CD8-positive, alpha-beta T cell (primary cell): ENCODE results near the gene SH3BGRL3. TPM values are rescaled to one million over a fixed set of nuclear protein-coding genes. Genes with fewer than 3 reads are reported as not detected.

Experiments used
- total RNA-seq, 46 experiments: library from RNA in 2 of 46; stranded (reverse) in 2 of 46; gene quantifications; one replicate each; pipeline ENCODE4 v1.2.3 and lab custom pipeline; 2021 to 2026

The SH3BGRL3 gene
- total RNA-seq, 2 experiments from 2014 or later: 187 to 191 TPM

Other genes starting within 250 kb of the SH3BGRL3 start
- not detected for gene SLC30A2, start 234.0 kb upstream of the SH3BGRL3 start, total RNA-seq
- gene TRIM63, start 212.5 kb upstream of the SH3BGRL3 start, total RNA-seq: not detected
- 10 to 100 TPM; 10.2 to 10.8 TPM for gene PDIK1L, start 168.3 kb upstream of the SH3BGRL3 start, total RNA-seq
- gene FAM110D, start 121.0 kb upstream of the SH3BGRL3 start, total RNA-seq: not detected
- not detected for gene C1orf232, start 111.1 kb upstream of the SH3BGRL3 start, total RNA-seq
- 1 to 10 TPM; 8.1 to 8.8 TPM for gene ZNF593, start 110.2 kb upstream of the SH3BGRL3 start, total RNA-seq
- gene ZNF593OS, start 108.3 kb upstream of the SH3BGRL3 start, total RNA-seq: not detected
- gene CNKSR1, start 102.6 kb upstream of the SH3BGRL3 start, total RNA-seq: 1 to 10 TPM; 2.0 to 2.8 TPM
- gene CATSPER4, start 89.5 kb upstream of the SH3BGRL3 start, total RNA-seq: not detected
- 1 to 10 TPM; 7.1 TPM for gene CEP85, start 45.9 kb upstream of the SH3BGRL3 start, total RNA-seq
- gene UBXN11, start 26.6 kb downstream of the SH3BGRL3 start, total RNA-seq: 10 to 100 TPM; 28.6 to 33.8 TPM
- 100 to 1,000 TPM; 285 to 289 TPM for gene CD52, start 37.9 kb downstream of the SH3BGRL3 start, total RNA-seq
- gene CRYBG2, start 74.0 kb downstream of the SH3BGRL3 start, total RNA-seq: 1 to 10 TPM in 1 of 2 experiments, under 1 TPM in 1; 0.33 to 1.0 TPM
- gene ZNF683, start 92.7 kb downstream of the SH3BGRL3 start, total RNA-seq: 10 to 100 TPM in 1 of 2 experiments, 1 to 10 TPM in 1; 8.4 to 10.9 TPM
- gene LIN28A, start 130.7 kb downstream of the SH3BGRL3 start, total RNA-seq: not detected
- gene DHDDS, start 152.2 kb downstream of the SH3BGRL3 start, total RNA-seq: 10 to 100 TPM; 23.9 to 29.2 TPM
- gene HMGN2, start 192.4 kb downstream of the SH3BGRL3 start, total RNA-seq: 100 to 1,000 TPM; 280 to 292 TPM
- gene RPS6KA1, start 249.7 kb downstream of the SH3BGRL3 start, total RNA-seq: 10 to 100 TPM; 25.8 to 30.3 TPM